ENCODE measurements around the gene NCKAP5. TPM values are rescaled to one million over a fixed set of nuclear protein-coding genes. Genes with fewer than 3 reads are reported as not detected.

Gene NCKAP5
- total and polyA plus RNA-seq, 2 of the 13 experiments (the other 11 are each of a cell fraction or from before 2014, with no cell fraction given) = 0.01 TPM; not detected in 1

DNA sequence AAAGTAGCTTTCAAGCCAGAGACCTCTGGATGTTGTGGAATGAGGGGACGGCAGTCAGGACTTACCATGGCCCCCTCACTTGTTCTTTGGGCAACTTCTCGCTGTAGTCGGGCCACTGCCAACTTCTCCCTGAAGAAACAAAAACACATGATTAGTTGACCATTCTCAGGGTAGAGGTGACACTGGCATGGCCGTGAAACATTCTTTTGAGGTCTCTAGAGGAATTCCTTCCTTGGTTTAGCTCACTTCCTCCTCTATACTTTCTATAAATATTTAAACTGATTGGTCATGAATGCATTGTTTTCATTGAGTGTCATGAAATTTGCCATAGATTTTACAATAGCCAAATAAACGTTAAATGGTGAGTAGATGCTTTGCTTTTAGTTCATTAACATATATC, 354.6 kb downstream of the NCKAP5 start:
- Histone ChIP-seq H3K4me1 (ENCODE audit: insufficient read depth, low read length) (no peaks in the 10 kb centered on the region), H3K9ac (ENCODE audit: insufficient read depth, low read depth, low read length) (no peak overlapping the region), H3K9me3 (ENCODE audit: low read length) (peaks cover 46% of the 10 kb centered on the region), H3K4me2 (ENCODE audit: low read depth, low read length) (no peak overlapping the region), H3K27me3 (ENCODE audit: control insufficient read depth in 1 of 2, insufficient read depth in 2 of 2, low read length in 2 of 2) (no peaks in the 10 kb centered on the region), H2AFZ (ENCODE audit: low read length) (no peak overlapping the region), H3K27ac (ENCODE audit: extremely low read length, insufficient read depth, low read length) (no peak overlapping the region), H3K36me3 (replicated peaks in 1 of 2; ENCODE audit: control insufficient read depth in 1 of 2, insufficient read depth in 2 of 2, low read length in 2 of 2) (no peaks in the 10 kb centered on the region), H3K4me3 (replicated peaks in 1 of 3; ENCODE audit: insufficient read depth in 1 of 3, low read depth in 2 of 3, low read length in 3 of 3) (no peak overlapping the region), H4K20me1 (ENCODE audit: insufficient read depth, low read length) (no peaks in the 10 kb centered on the region), H3K79me2 (ENCODE audit: insufficient read depth, low read length) (no peaks in the 10 kb centered on the region)
- ATAC-seq = no peak
- DNase-seq (ENCODE audit: low spot score) = no peak
- CTCF ChIA-PET (ENCODE audit: low intra/inter-chr PET ratio, low total read pairs) = no interaction called here
- intact Hi-C loops (cut with micrococcal nuclease; ENCODE audit: unreplicated experiment) = no loop called here
- FAIRE-seq = no peak
- TF ChIP-seq SAFB2 (CRISPR knock-in tag; IDR thresholded peaks at IDR 0.05; ENCODE audit: borderline replicate concordance, low read depth) (no peak), ZNF878 (CRISPR knock-in tag; IDR thresholded peaks at IDR 0.05) (no peak), MTF2 (CRISPR knock-in tag; IDR thresholded peaks at IDR 0.05; ENCODE audit: borderline replicate concordance) (no peak)
- TF ChIP-seq, protein P1, sequence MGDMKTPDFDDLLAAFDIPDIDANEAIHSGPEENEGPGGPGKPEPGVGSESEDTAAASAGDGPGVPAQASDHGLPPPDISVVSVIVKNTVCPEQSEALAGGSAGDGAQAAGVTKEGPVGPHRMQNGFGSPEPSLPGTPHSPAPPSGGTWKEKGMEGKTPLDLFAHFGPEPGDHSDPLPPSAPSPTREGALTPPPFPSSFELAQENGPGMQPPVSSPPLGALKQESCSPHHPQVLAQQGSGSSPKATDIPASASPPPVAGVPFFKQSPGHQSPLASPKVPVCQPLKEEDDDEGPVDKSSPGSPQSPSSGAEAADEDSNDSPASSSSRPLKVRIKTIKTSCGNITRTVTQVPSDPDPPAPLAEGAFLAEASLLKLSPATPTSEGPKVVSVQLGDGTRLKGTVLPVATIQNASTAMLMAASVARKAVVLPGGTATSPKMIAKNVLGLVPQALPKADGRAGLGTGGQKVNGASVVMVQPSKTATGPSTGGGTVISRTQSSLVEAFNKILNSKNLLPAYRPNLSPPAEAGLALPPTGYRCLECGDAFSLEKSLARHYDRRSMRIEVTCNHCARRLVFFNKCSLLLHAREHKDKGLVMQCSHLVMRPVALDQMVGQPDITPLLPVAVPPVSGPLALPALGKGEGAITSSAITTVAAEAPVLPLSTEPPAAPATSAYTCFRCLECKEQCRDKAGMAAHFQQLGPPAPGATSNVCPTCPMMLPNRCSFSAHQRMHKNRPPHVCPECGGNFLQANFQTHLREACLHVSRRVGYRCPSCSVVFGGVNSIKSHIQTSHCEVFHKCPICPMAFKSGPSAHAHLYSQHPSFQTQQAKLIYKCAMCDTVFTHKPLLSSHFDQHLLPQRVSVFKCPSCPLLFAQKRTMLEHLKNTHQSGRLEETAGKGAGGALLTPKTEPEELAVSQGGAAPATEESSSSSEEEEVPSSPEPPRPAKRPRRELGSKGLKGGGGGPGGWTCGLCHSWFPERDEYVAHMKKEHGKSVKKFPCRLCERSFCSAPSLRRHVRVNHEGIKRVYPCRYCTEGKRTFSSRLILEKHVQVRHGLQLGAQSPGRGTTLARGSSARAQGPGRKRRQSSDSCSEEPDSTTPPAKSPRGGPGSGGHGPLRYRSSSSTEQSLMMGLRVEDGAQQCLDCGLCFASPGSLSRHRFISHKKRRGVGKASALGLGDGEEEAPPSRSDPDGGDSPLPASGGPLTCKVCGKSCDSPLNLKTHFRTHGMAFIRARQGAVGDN (CRISPR knock-in tag; IDR thresholded peaks at IDR 0.05) = no peak
- WGBS (ENCODE audit: low lambda C conversion rate) = 15% methylated on average over 5 of the region's 5 CpGs
- in situ Hi-C loops (cut with HindIII; ENCODE audit: extremely low pct_ligation_motif_present, low pct_unique_long_range_greater_than_20kb) = no loop called here
- POLR2A ChIA-PET = no interaction called here
- no TSS peak for BruUV-seq (replicated peaks)

DNA sequence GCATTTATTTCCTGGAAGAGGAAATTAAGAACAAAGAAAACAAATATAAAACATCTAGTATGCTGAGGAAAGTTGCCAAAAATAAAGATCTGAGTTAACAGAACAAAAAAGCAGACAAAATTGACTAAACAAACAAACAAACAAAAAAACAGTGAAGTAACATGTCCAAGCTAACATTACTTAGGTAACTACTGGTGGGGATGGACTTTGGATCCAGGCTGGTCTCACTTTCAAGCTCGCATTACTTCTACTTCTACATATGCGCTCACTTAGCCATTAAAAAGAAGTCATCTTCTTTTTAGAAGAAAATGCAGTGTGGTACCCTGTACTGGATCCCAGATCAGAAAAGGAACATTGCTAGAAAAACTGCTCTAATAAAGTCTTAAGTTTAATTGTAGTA, 358.9 kb downstream of the NCKAP5 start:
- POLR2A ChIA-PET = no interaction called here
- in situ Hi-C loops (cut with HindIII; ENCODE audit: extremely low pct_ligation_motif_present, low pct_unique_long_range_greater_than_20kb) = no loop called here
- no peak for FAIRE-seq
- TF ChIP-seq, protein P2, sequence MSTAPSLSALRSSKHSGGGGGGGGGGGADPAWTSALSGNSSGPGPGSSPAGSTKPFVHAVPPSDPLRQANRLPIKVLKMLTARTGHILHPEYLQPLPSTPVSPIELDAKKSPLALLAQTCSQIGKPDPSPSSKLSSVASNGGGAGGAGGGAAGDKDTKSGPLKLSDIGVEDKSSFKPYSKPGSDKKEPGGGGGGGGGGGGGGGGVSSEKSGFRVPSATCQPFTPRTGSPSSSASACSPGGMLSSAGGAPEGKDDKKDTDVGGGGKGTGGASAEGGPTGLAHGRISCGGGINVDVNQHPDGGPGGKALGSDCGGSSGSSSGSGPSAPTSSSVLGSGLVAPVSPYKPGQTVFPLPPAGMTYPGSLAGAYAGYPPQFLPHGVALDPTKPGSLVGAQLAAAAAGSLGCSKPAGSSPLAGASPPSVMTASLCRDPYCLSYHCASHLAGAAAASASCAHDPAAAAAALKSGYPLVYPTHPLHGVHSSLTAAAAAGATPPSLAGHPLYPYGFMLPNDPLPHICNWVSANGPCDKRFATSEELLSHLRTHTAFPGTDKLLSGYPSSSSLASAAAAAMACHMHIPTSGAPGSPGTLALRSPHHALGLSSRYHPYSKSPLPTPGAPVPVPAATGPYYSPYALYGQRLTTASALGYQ (CRISPR knock-in tag; IDR thresholded peaks at IDR 0.05) = no peak
- TF ChIP-seq, protein P3, sequence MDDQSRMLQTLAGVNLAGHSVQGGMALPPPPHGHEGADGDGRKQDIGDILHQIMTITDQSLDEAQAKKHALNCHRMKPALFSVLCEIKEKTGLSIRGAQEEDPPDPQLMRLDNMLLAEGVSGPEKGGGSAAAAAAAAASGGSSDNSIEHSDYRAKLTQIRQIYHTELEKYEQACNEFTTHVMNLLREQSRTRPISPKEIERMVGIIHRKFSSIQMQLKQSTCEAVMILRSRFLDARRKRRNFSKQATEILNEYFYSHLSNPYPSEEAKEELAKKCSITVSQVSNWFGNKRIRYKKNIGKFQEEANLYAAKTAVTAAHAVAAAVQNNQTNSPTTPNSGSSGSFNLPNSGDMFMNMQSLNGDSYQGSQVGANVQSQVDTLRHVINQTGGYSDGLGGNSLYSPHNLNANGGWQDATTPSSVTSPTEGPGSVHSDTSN (CRISPR knock-in tag; IDR thresholded peaks at IDR 0.05; ENCODE audit: borderline replicate concordance) = no peak
- TF ChIP-seq ZBTB7A (CRISPR knock-in tag; IDR thresholded peaks at IDR 0.05) = no peak
- TF ChIP-seq ZNF12 (CRISPR knock-in tag; IDR thresholded peaks at IDR 0.05) = no peak
- TF ChIP-seq NPAS2 (CRISPR knock-in tag; IDR thresholded peaks at IDR 0.05; ENCODE audit: borderline replicate concordance) = no peak
- TF ChIP-seq, protein P4, sequence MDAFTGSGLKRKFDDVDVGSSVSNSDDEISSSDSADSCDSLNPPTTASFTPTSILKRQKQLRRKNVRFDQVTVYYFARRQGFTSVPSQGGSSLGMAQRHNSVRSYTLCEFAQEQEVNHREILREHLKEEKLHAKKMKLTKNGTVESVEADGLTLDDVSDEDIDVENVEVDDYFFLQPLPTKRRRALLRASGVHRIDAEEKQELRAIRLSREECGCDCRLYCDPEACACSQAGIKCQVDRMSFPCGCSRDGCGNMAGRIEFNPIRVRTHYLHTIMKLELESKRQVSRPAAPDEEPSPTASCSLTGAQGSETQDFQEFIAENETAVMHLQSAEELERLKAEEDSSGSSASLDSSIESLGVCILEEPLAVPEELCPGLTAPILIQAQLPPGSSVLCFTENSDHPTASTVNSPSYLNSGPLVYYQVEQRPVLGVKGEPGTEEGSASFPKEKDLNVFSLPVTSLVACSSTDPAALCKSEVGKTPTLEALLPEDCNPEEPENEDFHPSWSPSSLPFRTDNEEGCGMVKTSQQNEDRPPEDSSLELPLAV (CRISPR knock-in tag; conservative IDR thresholded peaks at IDR 0.05; ENCODE audit: low read depth) = no peak

More for the DNA sequence above, 358.9 kb downstream of the NCKAP5 start:
- Histone ChIP-seq H2AFZ (ENCODE audit: low read length) (no peak overlapping the region), H4K20me1 (ENCODE audit: insufficient read depth, low read length) (no peaks in the 10 kb centered on the region), H3K27ac (ENCODE audit: extremely low read length, insufficient read depth, low read length) (no peak overlapping the region), H3K9ac (ENCODE audit: insufficient read depth, low read depth, low read length) (no peak overlapping the region), H3K4me1 (ENCODE audit: insufficient read depth, low read length) (no peaks in the 10 kb centered on the region), H3K79me2 (ENCODE audit: insufficient read depth, low read length) (no peaks in the 10 kb centered on the region), H3K9me3 (ENCODE audit: low read length) (peaks cover 67% of the 10 kb centered on the region), H3K4me3 (replicated peaks in 1 of 3; ENCODE audit: insufficient read depth in 1 of 3, low read depth in 2 of 3, low read length in 3 of 3) (no peak overlapping the region), H3K4me2 (ENCODE audit: low read depth, low read length) (no peak overlapping the region), H3K27me3 (ENCODE audit: control insufficient read depth in 1 of 2, insufficient read depth in 2 of 2, low read length in 2 of 2) (no peaks in the 10 kb centered on the region), H3K36me3 (replicated peaks in 1 of 2; ENCODE audit: control insufficient read depth in 1 of 2, insufficient read depth in 2 of 2, low read length in 2 of 2) (no peaks in the 10 kb centered on the region)
- 59% methylated on average over 2 of the region's 2 CpGs for WGBS (ENCODE audit: low lambda C conversion rate)
- DNase-seq (ENCODE audit: low spot score) (no peak), ATAC-seq (no peak)
- CTCF ChIA-PET (ENCODE audit: low intra/inter-chr PET ratio, low total read pairs) = no interaction called here
- no TSS peak for BruUV-seq (replicated peaks)
- intact Hi-C loops (cut with micrococcal nuclease; ENCODE audit: unreplicated experiment) = no loop called here

Data from HepG2 (cell line).